ENCODE data around the gene MRGPRG.

- TF ChIP-seq EZH2 (IDR thresholded peaks at IDR 0.05) (no peak), POLR2AphosphoS5 (IDR thresholded peaks at IDR 0.05; ENCODE audit: borderline replicate concordance, low read depth, low read length) (no peak)
Observed at GRCh38 chr11:3186166-3186953, 32.3 kb downstream of the MRGPRG start.

All from SK-N-MC (cell line).